Measurements from ENCODE around the gene MPPED2.

- no peak for TF ChIP-seq CTCF (IDR thresholded peaks at IDR 0.05)
- TF ChIP-seq POLR2A (IDR thresholded peaks at IDR 0.05): no peak
These were observed 104.4 kb downstream of the MPPED2 start for GRCh38 chr11:30481796-30482195.
